ENCODE data around the gene LIPA. TPM values are rescaled to one million over a fixed set of nuclear protein-coding genes. Genes with fewer than 3 reads are reported as not detected.
A peak's percentile ranks its signal among the peaks of the same experiment; 100 is the strongest.

LIPA gene
- total and polyA plus RNA-seq, 2 of the 4 experiments (the other 2 are of a cell fraction), result 23.1 to 31.9 TPM

DNA sequence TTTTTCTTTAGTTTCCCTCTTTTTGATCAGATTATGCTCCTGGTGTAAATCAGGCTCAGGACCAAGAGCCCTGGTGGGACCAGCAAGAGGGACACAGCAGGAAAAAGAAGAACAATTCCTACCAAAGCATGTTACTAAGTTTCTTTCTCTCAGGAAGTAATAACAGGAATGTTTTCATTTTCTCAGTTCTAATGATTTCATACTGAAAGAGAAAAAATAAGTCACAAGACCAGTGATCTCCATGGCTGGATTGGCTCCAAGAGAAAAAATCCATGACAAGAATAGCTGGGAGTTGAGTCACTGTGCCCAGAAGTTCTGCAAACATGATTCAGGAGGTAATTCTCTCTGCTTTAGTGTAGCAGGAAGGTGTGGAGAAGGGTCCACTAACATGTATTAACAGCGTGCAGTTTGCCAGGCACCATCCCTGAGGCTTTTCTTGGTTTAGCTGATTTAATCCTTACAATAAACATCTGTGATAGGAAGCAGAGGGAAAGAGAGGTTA lies 26.5 kb upstream of the LIPA start:
- no TSS peak for BruUV-seq (replicated peaks)
- CTCF ChIA-PET, result interaction anchor here (1.0 kb wide), 1 partner anchor 50 kb away, joined by 3 read pairs; the partner anchor contains the start of gene IFIT3
- dilution Hi-C loops (cut with HindIII; ENCODE audit: low sequenced_read_pairs, unreplicated experiment), result no loop called here

More for the DNA sequence above, 26.5 kb upstream of the LIPA start:
- intact Hi-C loops (cut with micrococcal nuclease) (no loop called here), in situ Hi-C loops (cut with MboI; ENCODE audit: low sequenced_read_pairs) (no loop called here)
- Histone ChIP-seq H3K9ac (ENCODE audit: low read depth, low read length) (peak overlapping the region; percentile 76), H4K91ac (ENCODE audit: insufficient read depth, low read depth, low read length) (peak overlapping the region; percentile 91), H2AFZ (replicated peaks; ENCODE audit: low read length, poor library complexity) (peak overlapping the region; percentile 81), H2BK120ac (ENCODE audit: low read depth, low read length) (peak overlapping the region; percentile 97), H2BK20ac (ENCODE audit: low read depth, low read length) (peak overlapping the region; percentile 90), H3K18ac (ENCODE audit: low read depth, low read length) (peak overlapping the region; percentile 92), H3K4me1 (ENCODE audit: control insufficient read depth, insufficient read depth, low read length) (peaks cover 16% of the 10 kb centered on the region), H3K27ac (ENCODE audit: insufficient read depth, low read length) (peak overlapping the region; percentile 93), H3K23ac (ENCODE audit: low read depth, low read length) (peak overlapping the region; percentile 77; the same call in 1 of the 2 replicates), H4K8ac (ENCODE audit: low read depth in 2 of 2, low read length in 2 of 2) (peak overlapping the region; percentile 14 to 95; a peak in 3 of 4 replicates), H3K4me2 (ENCODE audit: low read depth, low read length) (peak overlapping the region; percentile 85), H2BK5ac (ENCODE audit: low read depth, low read length, poor library complexity, severe bottlenecking) (peak overlapping the region; percentile 94), H2AK9ac (replicated peaks; ENCODE audit: low read depth, low read length, poor library complexity) (peak overlapping the region; percentile 92), H3K9me1 (ENCODE audit: insufficient read depth, low read length) (peaks cover 6% of the 10 kb centered on the region), H3K4ac (ENCODE audit: low read depth, low read length) (peak overlapping the region; percentile 91), H3K79me1 (ENCODE audit: low read depth in 1 of 2, low read length in 2 of 2) (no peaks in the 10 kb centered on the region), H2BK15ac (ENCODE audit: low read depth, low read length) (peak overlapping the region; percentile 93), H3K27me3 (ENCODE audit: control insufficient read depth, insufficient read depth, low read length) (no peaks in the 10 kb centered on the region), H3K14ac (replicated peaks; ENCODE audit: low read depth, low read length) (peak overlapping the region; percentile 95), H4K5ac (ENCODE audit: low read depth, low read length) (peak overlapping the region; percentile 99), H3K36me3 (ENCODE audit: control insufficient read depth, insufficient read depth, low read length) (no peaks in the 10 kb centered on the region), H4K20me1 (ENCODE audit: insufficient read depth, low read length) (no peaks in the 10 kb centered on the region), H2AK5ac (ENCODE audit: low read depth, low read length) (peak overlapping the region; percentile 41), H3K4me3 (ENCODE audit: insufficient read depth, low read depth, low read length) (no peak overlapping the region), H3K56ac (ENCODE audit: extremely low read depth, insufficient read depth, low read length) (peak overlapping the region; percentile 91), H3K9me3 (ENCODE audit: control insufficient read depth, insufficient read depth, low read length) (no peaks in the 10 kb centered on the region)
- POLR2A ChIA-PET (ENCODE audit: unreplicated experiment), result no interaction called here
- no CpG with 5 or more reads among the region's 1 CpG for WGBS, 2 experiments (ENCODE audit: extremely low coverage in 2 of 2, insufficient read length in 1 of 2)
- no peak for TF ChIP-seq CEBPB (IDR thresholded peaks at IDR 0.05; ENCODE audit: low read depth, low read length)
- TF ChIP-seq RAD21 (IDR thresholded peaks at IDR 0.05; ENCODE audit: low read length), result no peak
- no peak for TF ChIP-seq MXI1 (IDR thresholded peaks at IDR 0.05; ENCODE audit: borderline replicate concordance, low read depth, low read length)
- no peak for TF ChIP-seq RFX5 (IDR thresholded peaks at IDR 0.05; ENCODE audit: low read depth, low read length)
- peak; percentile 74 for TF ChIP-seq FOS (IDR thresholded peaks at IDR 0.05; ENCODE audit: low read depth, low read length)
- TF ChIP-seq, protein P1, sequence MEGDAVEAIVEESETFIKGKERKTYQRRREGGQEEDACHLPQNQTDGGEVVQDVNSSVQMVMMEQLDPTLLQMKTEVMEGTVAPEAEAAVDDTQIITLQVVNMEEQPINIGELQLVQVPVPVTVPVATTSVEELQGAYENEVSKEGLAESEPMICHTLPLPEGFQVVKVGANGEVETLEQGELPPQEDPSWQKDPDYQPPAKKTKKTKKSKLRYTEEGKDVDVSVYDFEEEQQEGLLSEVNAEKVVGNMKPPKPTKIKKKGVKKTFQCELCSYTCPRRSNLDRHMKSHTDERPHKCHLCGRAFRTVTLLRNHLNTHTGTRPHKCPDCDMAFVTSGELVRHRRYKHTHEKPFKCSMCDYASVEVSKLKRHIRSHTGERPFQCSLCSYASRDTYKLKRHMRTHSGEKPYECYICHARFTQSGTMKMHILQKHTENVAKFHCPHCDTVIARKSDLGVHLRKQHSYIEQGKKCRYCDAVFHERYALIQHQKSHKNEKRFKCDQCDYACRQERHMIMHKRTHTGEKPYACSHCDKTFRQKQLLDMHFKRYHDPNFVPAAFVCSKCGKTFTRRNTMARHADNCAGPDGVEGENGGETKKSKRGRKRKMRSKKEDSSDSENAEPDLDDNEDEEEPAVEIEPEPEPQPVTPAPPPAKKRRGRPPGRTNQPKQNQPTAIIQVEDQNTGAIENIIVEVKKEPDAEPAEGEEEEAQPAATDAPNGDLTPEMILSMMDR (conservative IDR thresholded peaks at IDR 0.05; ENCODE audit: low read depth, low read length), result no peak
- TF ChIP-seq, protein P2, sequence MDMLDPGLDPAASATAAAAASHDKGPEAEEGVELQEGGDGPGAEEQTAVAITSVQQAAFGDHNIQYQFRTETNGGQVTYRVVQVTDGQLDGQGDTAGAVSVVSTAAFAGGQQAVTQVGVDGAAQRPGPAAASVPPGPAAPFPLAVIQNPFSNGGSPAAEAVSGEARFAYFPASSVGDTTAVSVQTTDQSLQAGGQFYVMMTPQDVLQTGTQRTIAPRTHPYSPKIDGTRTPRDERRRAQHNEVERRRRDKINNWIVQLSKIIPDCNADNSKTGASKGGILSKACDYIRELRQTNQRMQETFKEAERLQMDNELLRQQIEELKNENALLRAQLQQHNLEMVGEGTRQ (IDR thresholded peaks at IDR 0.05; ENCODE audit: low read depth, low read length), result 0 out of 2 replicates have a peak, but pooled peaks have one; percentile 30
- TF ChIP-seq, protein P3, sequence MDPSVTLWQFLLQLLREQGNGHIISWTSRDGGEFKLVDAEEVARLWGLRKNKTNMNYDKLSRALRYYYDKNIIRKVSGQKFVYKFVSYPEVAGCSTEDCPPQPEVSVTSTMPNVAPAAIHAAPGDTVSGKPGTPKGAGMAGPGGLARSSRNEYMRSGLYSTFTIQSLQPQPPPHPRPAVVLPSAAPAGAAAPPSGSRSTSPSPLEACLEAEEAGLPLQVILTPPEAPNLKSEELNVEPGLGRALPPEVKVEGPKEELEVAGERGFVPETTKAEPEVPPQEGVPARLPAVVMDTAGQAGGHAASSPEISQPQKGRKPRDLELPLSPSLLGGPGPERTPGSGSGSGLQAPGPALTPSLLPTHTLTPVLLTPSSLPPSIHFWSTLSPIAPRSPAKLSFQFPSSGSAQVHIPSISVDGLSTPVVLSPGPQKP (IDR thresholded peaks at IDR 0.05; ENCODE audit: borderline replicate concordance, low read depth, low read length), result no peak
- no peak for TF ChIP-seq SMC3 (IDR thresholded peaks at IDR 0.05; ENCODE audit: low read depth, low read length)
- no peak; the same call in 1 of the 2 replicates for TF ChIP-seq POLR2A (IDR thresholded peaks at IDR 0.05; ENCODE audit: low read depth, low read length)
- no peak for TF ChIP-seq NFE2L2 (IDR thresholded peaks at IDR 0.05; ENCODE audit: low read depth, low read length)
- TF ChIP-seq RCOR1 (IDR thresholded peaks at IDR 0.05; ENCODE audit: insufficient replicate concordance, low read length), result no peak
- no peak for TF ChIP-seq CHD1 (IDR thresholded peaks at IDR 0.05; ENCODE audit: low read depth, low read length)
- no peak for TF ChIP-seq MAZ (IDR thresholded peaks at IDR 0.05; ENCODE audit: borderline replicate concordance, low read depth, low read length)
- no peak for TF ChIP-seq MAFK (IDR thresholded peaks at IDR 0.05; ENCODE audit: low read depth, low read length)
- TF ChIP-seq BHLHE40 (IDR thresholded peaks at IDR 0.05; ENCODE audit: low read depth, low read length), result peak; percentile 29; the same call in 1 of the 2 replicates
- peak; percentile 98 for DNase-seq
- peak; percentile 89 for ATAC-seq (ENCODE audit: low read depth)

Measured in IMR-90 (cell line).